Measurements from ENCODE around the gene NR1I2. TPM values are rescaled to one million over a fixed set of nuclear protein-coding genes. Genes with fewer than 3 reads are reported as not detected.

Gene NR1I2
- total and polyA plus RNA-seq, 2 donors from 2014 or later: 0.38 to 0.41 TPM

DNA sequence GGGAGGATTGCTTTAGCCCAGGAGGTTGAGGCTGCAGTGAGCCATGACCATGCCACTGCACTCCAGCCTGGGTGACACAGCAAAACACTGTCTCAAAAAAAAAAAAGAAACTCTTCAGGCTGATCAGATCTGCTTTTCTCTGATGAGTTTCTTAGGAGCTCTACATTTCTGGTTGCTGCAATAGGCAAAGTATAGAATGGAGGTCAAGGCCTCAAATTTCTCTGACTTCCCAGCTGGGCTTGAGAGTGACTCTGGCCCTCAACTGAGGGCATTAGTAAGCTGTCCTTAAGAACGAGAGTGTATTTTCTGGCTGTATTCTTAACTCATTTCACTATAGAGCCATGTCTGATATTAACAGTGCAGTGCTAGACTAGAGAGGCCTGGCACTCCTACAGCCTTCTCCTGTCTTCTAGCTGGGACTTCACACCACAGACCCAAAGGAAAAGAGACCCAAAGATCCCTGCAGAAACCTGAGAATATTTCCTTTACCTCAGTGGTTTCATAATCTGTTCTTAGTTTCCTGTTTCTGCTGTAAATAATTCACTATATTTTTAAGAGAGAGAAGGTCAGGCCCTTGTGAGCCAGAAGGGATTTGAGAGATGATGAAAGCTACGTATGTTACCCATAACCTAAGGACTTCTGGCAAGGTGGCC is 2.0 kb upstream of the NR1I2 start:
- Histone ChIP-seq H3K27me3 (ENCODE audit: control insufficient read depth, insufficient read depth, low read length) (no peaks in the 10 kb centered on the region), H3K9ac (ENCODE audit: low read length in 3 of 3) (no peak overlapping the region), H3K4me1 (ENCODE audit: control insufficient read depth in 2 of 3, insufficient read depth in 2 of 3, low read depth in 1 of 3, low read length in 3 of 3) (no peaks in the 10 kb centered on the region), H3K36me3 (ENCODE audit: control insufficient read depth in 2 of 3, insufficient read depth in 3 of 3, low read length in 3 of 3) (no peaks in the 10 kb centered on the region), H3K27ac (ENCODE audit: low read depth in 2 of 2, low read length in 2 of 2) (no peak overlapping the region), H3K9me3 (ENCODE audit: control insufficient read depth in 2 of 3, insufficient read depth in 1 of 3, low read length in 3 of 3) (peaks cover 0 to 8% (median 3%) of the 10 kb centered on the region in 3 donors), H3K4me3 (ENCODE audit: low read length in 3 of 3) (no peak overlapping the region)
- FAIRE-seq (no peak), DNase-seq (no peak)
- intact Hi-C loops (cut with DNase I): no loop called here
- TF ChIP-seq CTCF (IDR thresholded peaks at IDR 0.05; ENCODE audit: borderline replicate concordance, extremely low read depth, insufficient read depth): no peak

DNA sequence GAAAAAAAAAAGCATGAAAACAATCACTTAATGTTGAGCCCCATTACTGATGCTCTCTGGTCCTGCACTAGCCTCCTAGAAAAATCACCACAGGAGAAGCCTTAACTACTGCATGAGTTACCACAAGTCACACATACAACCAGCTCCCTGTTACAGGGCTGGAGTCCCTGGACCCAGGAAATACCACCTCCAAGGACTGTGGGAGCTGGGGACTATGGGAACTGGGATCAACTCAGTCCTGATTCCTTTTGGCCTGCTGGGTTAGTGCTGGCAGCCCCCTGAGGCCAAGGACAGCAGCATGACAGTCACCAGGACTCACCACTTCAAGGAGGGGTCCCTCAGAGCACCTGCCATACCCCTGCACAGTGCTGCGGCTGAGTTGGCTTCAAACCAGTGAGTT is 559 bp downstream of the NR1I2 start:
- Histone ChIP-seq H3K9me3 (ENCODE audit: control insufficient read depth in 2 of 3, insufficient read depth in 1 of 3, low read length in 3 of 3) (no peaks in the 10 kb centered on the region), H3K27me3 (ENCODE audit: control insufficient read depth, insufficient read depth, low read length) (no peaks in the 10 kb centered on the region), H3K27ac (ENCODE audit: low read depth in 2 of 2, low read length in 2 of 2) (no peak overlapping the region), H3K36me3 (ENCODE audit: control insufficient read depth in 2 of 3, insufficient read depth in 3 of 3, low read length in 3 of 3) (no peaks in the 10 kb centered on the region), H3K9ac (ENCODE audit: low read length in 3 of 3) (no peak overlapping the region), H3K4me3 (ENCODE audit: low read length in 3 of 3) (no peak overlapping the region), H3K4me1 (ENCODE audit: control insufficient read depth in 2 of 3, insufficient read depth in 2 of 3, low read depth in 1 of 3, low read length in 3 of 3) (no peaks in the 10 kb centered on the region)
- FAIRE-seq (no peak), DNase-seq (no peak)
- intact Hi-C loops (cut with DNase I): no loop called here
- TF ChIP-seq CTCF (IDR thresholded peaks at IDR 0.05; ENCODE audit: borderline replicate concordance, extremely low read depth, insufficient read depth): no peak

- intact Hi-C loops (cut with DNase I): no loop called here
- no peak overlapping the region for H3K9ac ChIP-seq (ENCODE audit: low read length in 3 of 3)
- no peaks in the 10 kb centered on the region for H3K4me1 ChIP-seq (ENCODE audit: control insufficient read depth in 2 of 3, insufficient read depth in 2 of 3, low read depth in 1 of 3, low read length in 3 of 3)
- no peak overlapping the region for H3K27ac ChIP-seq (ENCODE audit: low read depth in 2 of 2, low read length in 2 of 2)
- TF ChIP-seq CTCF (IDR thresholded peaks at IDR 0.05; ENCODE audit: borderline replicate concordance, extremely low read depth, insufficient read depth): no peak
- no peaks in the 10 kb centered on the region for H3K27me3 ChIP-seq (ENCODE audit: control insufficient read depth, insufficient read depth, low read length)
- no peaks in the 10 kb centered on the region for H3K9me3 ChIP-seq (ENCODE audit: control insufficient read depth in 2 of 3, insufficient read depth in 1 of 3, low read length in 3 of 3)
- FAIRE-seq: no peak
- H3K4me3 ChIP-seq (ENCODE audit: low read length in 3 of 3): no peak overlapping the region
- DNase-seq: no peak
- no peaks in the 10 kb centered on the region for H3K36me3 ChIP-seq (ENCODE audit: control insufficient read depth in 2 of 3, insufficient read depth in 3 of 3, low read length in 3 of 3)
These were observed 1.4 kb downstream of the NR1I2 start for GRCh38 chr3:119783255-119783654.

DNA sequence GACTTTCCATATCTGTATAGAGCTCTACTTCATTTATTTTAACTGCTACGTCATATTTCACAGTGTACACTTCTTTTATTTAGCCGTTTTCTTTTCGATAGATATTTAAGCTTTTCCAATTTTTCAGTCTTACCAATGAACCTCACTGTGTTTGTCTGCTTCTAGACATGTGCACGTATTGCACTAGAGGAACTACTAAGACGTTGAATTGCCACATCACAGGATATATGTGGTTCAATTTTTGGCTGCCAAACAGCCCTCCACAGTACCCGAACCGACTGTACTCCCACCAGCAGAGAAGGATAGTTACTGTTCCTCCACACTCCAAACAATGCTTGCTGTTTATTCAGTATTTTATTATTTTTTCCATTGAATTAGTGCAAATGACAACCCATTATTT is 2.0 kb downstream of the NR1I2 start:
- no peak for DNase-seq

More for the DNA sequence above, 2.0 kb downstream of the NR1I2 start:
- Histone ChIP-seq H3K4me3 (ENCODE audit: low read length in 3 of 3) (no peak overlapping the region), H3K27me3 (ENCODE audit: control insufficient read depth, insufficient read depth, low read length) (no peaks in the 10 kb centered on the region), H3K36me3 (ENCODE audit: control insufficient read depth in 2 of 3, insufficient read depth in 3 of 3, low read length in 3 of 3) (no peaks in the 10 kb centered on the region), H3K9ac (ENCODE audit: low read length in 3 of 3) (no peak overlapping the region), H3K9me3 (ENCODE audit: control insufficient read depth in 2 of 3, insufficient read depth in 1 of 3, low read length in 3 of 3) (no peaks in the 10 kb centered on the region), H3K27ac (ENCODE audit: low read depth in 2 of 2, low read length in 2 of 2) (no peak overlapping the region), H3K4me1 (ENCODE audit: control insufficient read depth in 2 of 3, insufficient read depth in 2 of 3, low read depth in 1 of 3, low read length in 3 of 3) (no peaks in the 10 kb centered on the region)
- FAIRE-seq: no peak
- no peak for TF ChIP-seq CTCF (IDR thresholded peaks at IDR 0.05; ENCODE audit: borderline replicate concordance, extremely low read depth, insufficient read depth)
- intact Hi-C loops (cut with DNase I): no loop called here
